Natural killer cell (primary cell): ENCODE results near the gene PCSK5. TPM values are rescaled to one million over a fixed set of nuclear protein-coding genes. Genes with fewer than 3 reads are reported as not detected.

ENCODE experiments used
- ATAC-seq, 3 donors: fragments of 150-1000 bp in 2 of 3; fragments of 200-7000 bp in 1 of 3; cut with Tn5 transposase; 1 replicate in 1 of 3; 2 replicates in 2 of 3; pipeline ENCODE4 v1.10.0; 2021; ENCODE audit warnings: mild to moderate bottlenecking in 2 of 3, moderate library complexity in 2 of 3
- DNase-seq, 2 donors: peaks; one replicate each; pipeline versions ENCODE4 v3.0.0 to v3.0.0-alpha.2; 2013 to 2021; ENCODE audit warnings: mixed read lengths in 1 of 2
- H3K27ac ChIP-seq: one replicate; pipeline ENCODE4 v1.5.1; 2013; ENCODE audit warnings: mild to moderate bottlenecking, low read length
- H3K27me3 ChIP-seq: one replicate; pipeline ENCODE4 v1.6.1; 2013; ENCODE audit warnings: low read length; ENCODE audit not compliant: control insufficient read depth, insufficient read depth
- H3K36me3 ChIP-seq: one replicate; pipeline ENCODE4 v1.6.1; 2013; ENCODE audit warnings: low read length; ENCODE audit not compliant: control insufficient read depth, insufficient read depth
- H3K4me1 ChIP-seq: one replicate; pipeline ENCODE4 v1.6.1; 2013; ENCODE audit warnings: low read length; ENCODE audit not compliant: control insufficient read depth, insufficient read depth
- H3K4me3 ChIP-seq: one replicate; pipeline ENCODE4 v1.5.1; 2013; ENCODE audit warnings: low read length
- H3K9me3 ChIP-seq: one replicate; pipeline ENCODE4 v1.6.1; 2013; ENCODE audit warnings: low read length; ENCODE audit not compliant: control insufficient read depth, insufficient read depth
- H3K27ac Mint-ChIP-seq, 2 donors: one replicate each; pipeline ENCODE4 v1.8.0; 2022; ENCODE audit warnings: mild to moderate bottlenecking in 2 of 2, mixed read lengths in 2 of 2, moderate library complexity in 1 of 2
- H3K27me3 Mint-ChIP-seq, 2 donors: one replicate each; pipeline ENCODE4 v1.8.0; 2022; ENCODE audit warnings: low read depth in 2 of 2, mixed read lengths in 2 of 2
- H3K36me3 Mint-ChIP-seq: one replicate; pipeline ENCODE4 v1.8.0; 2022; ENCODE audit warnings: mixed read lengths
- H3K4me1 Mint-ChIP-seq, 2 donors: one replicate each; pipeline ENCODE4 v1.8.0; 2022; ENCODE audit warnings: mixed read lengths in 2 of 2
- H3K4me3 Mint-ChIP-seq: one replicate; pipeline ENCODE4 v1.8.0; 2022; ENCODE audit warnings: mild to moderate bottlenecking, moderate library complexity, mixed read lengths
- H3K9me3 Mint-ChIP-seq, 2 donors: one replicate each; pipeline ENCODE4 v1.8.0; 2022; ENCODE audit warnings: mixed read lengths in 2 of 2
- WGBS: methylation state at CpG from one replicate; pipeline ENCODE4 v1.1.7; 2013; ENCODE audit warnings: missing lambda C conversion rate; ENCODE audit not compliant: insufficient coverage; 5-methylcytosine and 5-hydroxymethylcytosine counted together
- intact Hi-C: fragments of 100-400 bp; cut with micrococcal nuclease; formaldehyde crosslinking; loops from one replicate; pipeline ENCODE4 v1.14.2; 2022
- total RNA-seq, 4 donors: library from RNA; stranded (reverse); fragments of 120-200 nt in 1 of 4; gene quantifications; one replicate each; pipeline versions ENCODE4 v1.2.3 to v1.2.4, GENCODE V29; 2013 to 2022
- TF ChIP-seq, protein P1 (sequence below): fragments of 200-600 bp; IDR thresholded peaks from one replicate; pipeline ENCODE4 v1.8.0; 2022; ENCODE audit warnings: antibody characterized with exemption

Gene PCSK5
- total RNA-seq, 3 donors from 2014 or later (not counting 1 experiment from before 2014, with no cell fraction given) = 2.4 to 13.2 (median 5.7) TPM

DNA sequence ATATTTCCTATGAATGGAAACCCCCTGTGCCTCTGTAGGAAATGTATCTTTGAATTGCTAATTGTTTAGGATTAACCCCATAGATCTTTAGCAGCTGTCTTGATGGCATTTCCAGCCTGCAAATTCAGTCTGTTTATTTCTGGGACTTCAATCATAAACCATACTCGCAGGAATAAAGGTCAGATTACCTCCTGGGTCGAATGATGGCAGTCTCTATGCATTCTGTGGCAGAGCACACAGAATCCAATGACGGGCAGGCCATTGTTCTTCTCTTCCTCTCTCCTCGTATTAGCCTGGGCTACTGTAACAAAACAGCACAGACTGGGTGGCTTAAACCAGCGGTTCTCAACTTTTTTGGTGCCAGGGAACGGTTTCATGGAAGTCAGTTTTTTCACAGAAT lies 199.9 kb downstream of the PCSK5 start:
- H3K27ac Mint-ChIP-seq = no peak overlapping the region
- no peaks in the 10 kb centered on the region for H3K27me3 Mint-ChIP-seq
- 74% methylated on average over 5 of the region's 6 CpGs for WGBS
- no peak overlapping the region for H3K4me3 Mint-ChIP-seq
- H3K36me3 Mint-ChIP-seq = no peaks in the 10 kb centered on the region
- H3K4me1 ChIP-seq = no peaks in the 10 kb centered on the region
- TF ChIP-seq, protein P1, sequence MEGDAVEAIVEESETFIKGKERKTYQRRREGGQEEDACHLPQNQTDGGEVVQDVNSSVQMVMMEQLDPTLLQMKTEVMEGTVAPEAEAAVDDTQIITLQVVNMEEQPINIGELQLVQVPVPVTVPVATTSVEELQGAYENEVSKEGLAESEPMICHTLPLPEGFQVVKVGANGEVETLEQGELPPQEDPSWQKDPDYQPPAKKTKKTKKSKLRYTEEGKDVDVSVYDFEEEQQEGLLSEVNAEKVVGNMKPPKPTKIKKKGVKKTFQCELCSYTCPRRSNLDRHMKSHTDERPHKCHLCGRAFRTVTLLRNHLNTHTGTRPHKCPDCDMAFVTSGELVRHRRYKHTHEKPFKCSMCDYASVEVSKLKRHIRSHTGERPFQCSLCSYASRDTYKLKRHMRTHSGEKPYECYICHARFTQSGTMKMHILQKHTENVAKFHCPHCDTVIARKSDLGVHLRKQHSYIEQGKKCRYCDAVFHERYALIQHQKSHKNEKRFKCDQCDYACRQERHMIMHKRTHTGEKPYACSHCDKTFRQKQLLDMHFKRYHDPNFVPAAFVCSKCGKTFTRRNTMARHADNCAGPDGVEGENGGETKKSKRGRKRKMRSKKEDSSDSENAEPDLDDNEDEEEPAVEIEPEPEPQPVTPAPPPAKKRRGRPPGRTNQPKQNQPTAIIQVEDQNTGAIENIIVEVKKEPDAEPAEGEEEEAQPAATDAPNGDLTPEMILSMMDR = no peak
- no peaks in the 10 kb centered on the region for H3K9me3 Mint-ChIP-seq
- H3K9me3 ChIP-seq = no peaks in the 10 kb centered on the region
- no peaks in the 10 kb centered on the region for H3K4me1 Mint-ChIP-seq
- no peak for ATAC-seq
- intact Hi-C loops = no loop called here
- H3K27ac ChIP-seq = no peak overlapping the region
- no peaks in the 10 kb centered on the region for H3K36me3 ChIP-seq
- no peaks in the 10 kb centered on the region for H3K27me3 ChIP-seq
- H3K4me3 ChIP-seq = no peak overlapping the region
- no peak for DNase-seq

DNA sequence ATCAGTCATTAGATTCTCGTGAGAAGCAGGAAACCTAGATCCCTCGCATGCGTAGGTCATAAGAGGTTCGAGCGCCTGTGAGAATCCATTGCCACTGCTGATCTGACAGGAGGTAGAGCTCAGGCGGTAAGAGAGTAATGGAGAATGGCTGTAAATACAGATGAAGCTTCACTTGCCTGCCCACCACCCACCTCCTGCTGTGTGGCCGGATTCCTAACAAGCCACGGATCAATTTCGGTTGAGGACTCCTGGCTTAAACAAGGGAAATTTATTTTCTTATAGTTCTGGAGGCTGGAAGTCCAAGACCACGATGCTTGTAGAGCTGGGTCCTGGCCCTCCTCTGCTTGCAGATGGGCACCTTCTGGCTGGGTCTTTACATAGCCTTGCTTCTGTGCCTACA lies 200.4 kb downstream of the PCSK5 start:
- no peak overlapping the region for H3K27ac Mint-ChIP-seq
- Histone ChIP-seq H3K27me3 (no peaks in the 10 kb centered on the region), H3K27ac (no peak overlapping the region), H3K4me1 (no peaks in the 10 kb centered on the region), H3K9me3 (no peaks in the 10 kb centered on the region), H3K4me3 (no peak overlapping the region), H3K36me3 (no peaks in the 10 kb centered on the region)
- H3K9me3 Mint-ChIP-seq = no peaks in the 10 kb centered on the region
- TF ChIP-seq, protein P1 = no peak
- ATAC-seq = no peak
- intact Hi-C loops = no loop called here
- no peak overlapping the region for H3K4me3 Mint-ChIP-seq
- no peaks in the 10 kb centered on the region for H3K36me3 Mint-ChIP-seq
- H3K4me1 Mint-ChIP-seq = no peaks in the 10 kb centered on the region
- no peaks in the 10 kb centered on the region for H3K27me3 Mint-ChIP-seq
- 95% methylated on average over 10 of the region's 10 CpGs for WGBS
- no peak for DNase-seq

DNA sequence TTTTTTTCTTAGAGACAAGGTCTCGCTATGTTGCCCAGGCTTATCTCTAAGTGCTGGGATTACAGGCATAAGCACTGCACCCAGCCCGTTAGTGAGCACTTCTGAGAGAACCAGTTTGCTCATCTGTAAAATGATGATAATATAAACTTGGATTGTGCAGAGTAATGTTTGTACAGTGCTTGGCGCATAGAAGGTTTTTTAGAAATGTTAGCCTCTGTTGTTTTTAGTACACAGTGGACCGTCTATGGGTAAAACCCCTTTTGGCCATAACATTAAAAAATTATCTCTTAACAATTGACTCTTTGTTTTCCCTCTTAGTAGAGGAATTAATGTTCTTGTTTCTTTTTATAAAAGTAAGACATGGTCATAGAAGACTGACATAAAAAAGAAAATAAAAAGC lies 202.1 kb downstream of the PCSK5 start:
- Mint-ChIP-seq H3K27ac (no peak overlapping the region), H3K4me1 (no peaks in the 10 kb centered on the region), H3K36me3 (no peaks in the 10 kb centered on the region), H3K4me3 (no peak overlapping the region), H3K9me3 (no peaks in the 10 kb centered on the region), H3K27me3 (no peaks in the 10 kb centered on the region)
- 93% methylated on average over 3 of the region's 4 CpGs for WGBS
- Histone ChIP-seq H3K9me3 (no peaks in the 10 kb centered on the region), H3K27me3 (no peaks in the 10 kb centered on the region), H3K4me3 (no peak overlapping the region), H3K27ac (no peak overlapping the region), H3K4me1 (no peaks in the 10 kb centered on the region), H3K36me3 (no peaks in the 10 kb centered on the region)
- TF ChIP-seq, protein P1 = no peak
- intact Hi-C loops = no loop called here
- DNase-seq (no peak), ATAC-seq (no peak)

DNA sequence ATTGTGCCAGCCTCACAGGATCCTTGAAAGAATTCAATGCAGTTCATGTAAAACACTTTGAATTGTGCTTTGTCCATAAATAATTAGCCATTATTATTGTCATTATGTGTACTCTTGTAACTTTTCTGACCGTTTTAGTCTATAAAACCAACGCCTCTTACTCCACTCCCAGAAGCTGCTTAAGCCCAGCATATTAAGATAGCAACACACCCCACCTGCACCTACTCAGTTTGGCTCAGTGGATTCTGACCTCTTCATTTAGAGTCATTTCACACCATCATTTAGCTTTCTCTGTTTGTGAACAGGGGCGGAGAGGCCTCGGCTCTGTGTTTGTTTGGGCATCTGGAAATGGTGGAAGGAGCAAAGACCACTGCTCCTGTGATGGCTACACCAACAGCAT lies 205.1 kb downstream of the PCSK5 start:
- WGBS = 90% methylated on average over 2 of the region's 4 CpGs
- no peak overlapping the region for H3K4me3 Mint-ChIP-seq
- DNase-seq = no peak
- peaks cover 0 to 2% of the 10 kb centered on the region in 2 donors for H3K4me1 Mint-ChIP-seq
- TF ChIP-seq, protein P1 = no peak
- H3K36me3 Mint-ChIP-seq = peaks cover 7% of the 10 kb centered on the region
- H3K27me3 Mint-ChIP-seq = peaks cover 0 to 9% of the 10 kb centered on the region in 2 donors
- no peak overlapping the region for H3K27ac Mint-ChIP-seq
- Histone ChIP-seq H3K27ac (no peak overlapping the region), H3K9me3 (no peaks in the 10 kb centered on the region), H3K27me3 (no peaks in the 10 kb centered on the region), H3K4me3 (no peak overlapping the region), H3K4me1 (no peaks in the 10 kb centered on the region), H3K36me3 (no peaks in the 10 kb centered on the region)
- no peak for ATAC-seq
- H3K9me3 Mint-ChIP-seq = no peaks in the 10 kb centered on the region
- intact Hi-C loops = no loop called here
